CD8-positive, alpha-beta memory T cell (primary cell): ENCODE measurements around the gene ADGRB3. TPM values are rescaled to one million over a fixed set of nuclear protein-coding genes. Genes with fewer than 3 reads are reported as not detected.
"Not testable (repeated sequence)": the region's sequence is repeated elsewhere in the genome, so short reads cannot be mapped to it uniquely, and the experiment has no call there.

ENCODE experiments used
- CTCF ChIA-PET: fragments of 350-600 bp; sonication (Branson Sonifier 250); formaldehyde crosslinking; loops from one replicate; lab custom pipeline; 2021; ENCODE audit warnings: antibody characterized with exemption; lab: Charles Lee
- POLR2A ChIA-PET: fragments of 350-600 bp; sonication (Branson Sonifier 250); formaldehyde crosslinking; loops from one replicate; lab custom pipeline; 2021; ENCODE audit warnings: antibody characterized with exemption; lab: Charles Lee
- DNase-seq, 5 donors: peaks; one replicate each; pipeline versions ENCODE4 v3.0.0 to v3.0.0-alpha.2; 2020 to 2022; ENCODE audit warnings: mixed read lengths in 1 of 5
- H3K27ac ChIP-seq: one replicate; pipeline ENCODE4 v1.7.0; 2013; ENCODE audit warnings: low read depth, mild to moderate bottlenecking, low read length, moderate library complexity
- H3K27me3 ChIP-seq: 2 replicates; pipeline ENCODE4 v1.7.0; 2013; ENCODE audit warnings: low read length, mild to moderate bottlenecking; ENCODE audit not compliant: insufficient read depth, poor library complexity, severe bottlenecking
- H3K36me3 ChIP-seq: 2 replicates; pipeline ENCODE4 v1.7.0; 2013; ENCODE audit warnings: mild to moderate bottlenecking, low read length, moderate library complexity; ENCODE audit not compliant: insufficient read depth
- H3K4me1 ChIP-seq: 2 replicates; pipeline ENCODE4 v1.7.0; 2013; ENCODE audit warnings: mild to moderate bottlenecking, low read length, moderate library complexity; ENCODE audit not compliant: insufficient read depth
- H3K4me3 ChIP-seq: 2 replicates; pipeline ENCODE4 v1.7.0; 2013; ENCODE audit warnings: mild to moderate bottlenecking, low read length
- H3K9me3 ChIP-seq: 2 replicates; pipeline ENCODE4 v1.7.0; 2013; ENCODE audit warnings: mild to moderate bottlenecking, low read length
- H3K27ac Mint-ChIP-seq, 8 donors: one replicate each; pipeline ENCODE4 v1.8.0; 2020 to 2021; ENCODE audit warnings: mixed read lengths in 8 of 8, mild to moderate bottlenecking in 6 of 8, inconsistent platforms in 3 of 8, moderate library complexity in 3 of 8
- H3K27me3 Mint-ChIP-seq, 2 donors: one replicate each; pipeline ENCODE4 v1.8.0; 2020 to 2021; ENCODE audit warnings: mixed read lengths in 2 of 2, mild to moderate bottlenecking in 1 of 2, moderate library complexity in 1 of 2
- H3K36me3 Mint-ChIP-seq, 3 donors: one replicate each; pipeline ENCODE4 v1.8.0; 2020 to 2021; ENCODE audit warnings: mixed read lengths in 3 of 3, inconsistent platforms in 1 of 3, mild to moderate bottlenecking in 1 of 3
- H3K4me1 Mint-ChIP-seq, 3 donors: one replicate each; pipeline ENCODE4 v1.8.0; 2020 to 2021; ENCODE audit warnings: mixed read lengths in 3 of 3, inconsistent platforms in 1 of 3, mild to moderate bottlenecking in 1 of 3
- H3K4me3 Mint-ChIP-seq, 7 donors: one replicate each; pipeline ENCODE4 v1.8.0; 2020 to 2021; ENCODE audit warnings: mixed read lengths in 7 of 7, mild to moderate bottlenecking in 6 of 7, moderate library complexity in 4 of 7, inconsistent platforms in 2 of 7
- H3K9me3 Mint-ChIP-seq, 5 donors: one replicate each; pipeline ENCODE4 v1.8.0; 2020 to 2022; ENCODE audit warnings: mixed read lengths in 5 of 5, mild to moderate bottlenecking in 3 of 5, moderate library complexity in 2 of 5, inconsistent platforms in 1 of 5
- polyA plus RNA-seq: library from polyadenylated mRNA; unstranded; fragments of 300-500 nt; fragmentation: Illumina TruSeq; gene quantifications from one replicate; pipeline ENCODE4 v1.2.3, GENCODE V29; 2021
- total RNA-seq, 2 experiments: library from RNA; stranded (reverse); gene quantifications; one replicate each; pipeline ENCODE4 v1.2.3, GENCODE V29; 2021

Gene ADGRB3
- total and polyA plus RNA-seq, 3 experiments from 2014 or later, result not detected

GRCh38 chr6:68876792-68877493, 241.9 kb downstream of the ADGRB3 start:
- no peak for DNase-seq
- POLR2A ChIA-PET, result no interaction called here
- no peaks in the 10 kb centered on the region for H3K36me3 ChIP-seq
- no peak overlapping the region for H3K4me3 ChIP-seq
- CTCF ChIA-PET, result no interaction called here
- H3K27ac ChIP-seq, result no peak overlapping the region
- Mint-ChIP-seq H3K27ac (no peak overlapping the region), H3K4me3 (no peak overlapping the region), H3K36me3 (no peaks in the 10 kb centered on the region), H3K27me3 (no peaks in the 10 kb centered on the region), H3K4me1 (no peaks in the 10 kb centered on the region), H3K9me3 (peaks cover 0 to 4% (median 0%) of the 10 kb centered on the region in 5 donors)
- no peaks in the 10 kb centered on the region for H3K27me3 ChIP-seq
- H3K4me1 ChIP-seq, result no peaks in the 10 kb centered on the region
- H3K9me3 ChIP-seq, result no peaks in the 10 kb centered on the region

GRCh38 chr6:68880050-68880813, 245.2 kb downstream of the ADGRB3 start:
- Histone ChIP-seq H3K27me3 (no peaks in the 10 kb centered on the region), H3K9me3 (no peaks in the 10 kb centered on the region), H3K4me3 (no peak overlapping the region), H3K4me1 (no peaks in the 10 kb centered on the region), H3K27ac (no peak overlapping the region), H3K36me3 (no peaks in the 10 kb centered on the region)
- Mint-ChIP-seq H3K9me3 (peaks cover 0 to 7% (median 4%) of the 10 kb centered on the region in 5 donors), H3K4me1 (no peaks in the 10 kb centered on the region), H3K36me3 (no peaks in the 10 kb centered on the region), H3K27ac (no peak overlapping the region), H3K4me3 (no peak overlapping the region), H3K27me3 (no peaks in the 10 kb centered on the region)
- DNase-seq, result no peak
- ChIA-PET CTCF (no interaction called here), POLR2A (no interaction called here)

- H3K4me1 ChIP-seq, H3K9me3 Mint-ChIP-seq, H3K4me1 Mint-ChIP-seq, POLR2A ChIA-PET, H3K27me3 ChIP-seq, H3K9me3 ChIP-seq, H3K27ac ChIP-seq, H3K36me3 Mint-ChIP-seq, CTCF ChIA-PET, H3K4me3 ChIP-seq, H3K27me3 Mint-ChIP-seq, DNase-seq, H3K4me3 Mint-ChIP-seq, H3K36me3 ChIP-seq, H3K27ac Mint-ChIP-seq: not testable (repeated sequence)
Observed at GRCh38 chr6:68883325-68883724, 248.2 kb downstream of the ADGRB3 start.

- H3K27me3 Mint-ChIP-seq, result no peaks in the 10 kb centered on the region
- no peak overlapping the region for H3K27ac ChIP-seq
- H3K9me3 ChIP-seq, result no peaks in the 10 kb centered on the region
- ChIA-PET POLR2A (no interaction called here), CTCF (no interaction called here)
- H3K36me3 ChIP-seq, result no peaks in the 10 kb centered on the region
- no peaks in the 10 kb centered on the region for H3K36me3 Mint-ChIP-seq
- H3K9me3 Mint-ChIP-seq, result peaks cover 3 to 11% (median 5%) of the 10 kb centered on the region in 5 donors
- H3K27me3 ChIP-seq, result no peaks in the 10 kb centered on the region
- no peak for DNase-seq
- no peak overlapping the region for H3K4me3 Mint-ChIP-seq
- no peaks in the 10 kb centered on the region for H3K4me1 ChIP-seq
- H3K27ac Mint-ChIP-seq, result no peak overlapping the region
- no peaks in the 10 kb centered on the region for H3K4me1 Mint-ChIP-seq
- no peak overlapping the region for H3K4me3 ChIP-seq
Observed at GRCh38 chr6:68891419-68891818, 256.3 kb downstream of the ADGRB3 start.

- ChIA-PET CTCF (no interaction called here), POLR2A (no interaction called here)
- Mint-ChIP-seq H3K27ac (no peak overlapping the region), H3K9me3 (peaks cover 5 to 12% (median 7%) of the 10 kb centered on the region in 5 donors), H3K27me3 (no peaks in the 10 kb centered on the region), H3K36me3 (no peaks in the 10 kb centered on the region), H3K4me3 (no peak overlapping the region), H3K4me1 (no peaks in the 10 kb centered on the region)
- H3K36me3 ChIP-seq, result no peaks in the 10 kb centered on the region
- no peaks in the 10 kb centered on the region for H3K4me1 ChIP-seq
- no peak overlapping the region for H3K27ac ChIP-seq
- no peaks in the 10 kb centered on the region for H3K27me3 ChIP-seq
- DNase-seq, result no peak
- no peaks in the 10 kb centered on the region for H3K9me3 ChIP-seq
- H3K4me3 ChIP-seq, result no peak overlapping the region
Observed at GRCh38 chr6:68892452-68892851, 257.4 kb downstream of the ADGRB3 start.

GRCh38 chr6:68895929-68896328, 260.8 kb downstream of the ADGRB3 start:
- no peak overlapping the region for H3K27ac Mint-ChIP-seq
- no peaks in the 10 kb centered on the region for H3K27me3 ChIP-seq
- H3K4me1 ChIP-seq, result no peaks in the 10 kb centered on the region
- H3K36me3 Mint-ChIP-seq, result no peaks in the 10 kb centered on the region
- H3K27ac ChIP-seq, result no peak overlapping the region
- H3K4me3 Mint-ChIP-seq, result no peak overlapping the region
- CTCF ChIA-PET, result no interaction called here
- H3K27me3 Mint-ChIP-seq, result no peaks in the 10 kb centered on the region
- POLR2A ChIA-PET, result no interaction called here
- no peak overlapping the region for H3K4me3 ChIP-seq
- H3K36me3 ChIP-seq, result no peaks in the 10 kb centered on the region
- H3K9me3 Mint-ChIP-seq, result peaks cover 0 to 11% (median 6%) of the 10 kb centered on the region in 5 donors
- no peaks in the 10 kb centered on the region for H3K4me1 Mint-ChIP-seq
- no peaks in the 10 kb centered on the region for H3K9me3 ChIP-seq
- DNase-seq, result no peak

- ChIA-PET CTCF (no interaction called here), POLR2A (no interaction called here)
- H3K27me3 Mint-ChIP-seq, result no peaks in the 10 kb centered on the region
- no peak for DNase-seq
- no peaks in the 10 kb centered on the region for H3K4me1 Mint-ChIP-seq
- no peak overlapping the region for H3K27ac ChIP-seq
- H3K4me3 Mint-ChIP-seq, result no peak overlapping the region
- peaks cover 0 to 16% (median 5%) of the 10 kb centered on the region in 5 donors for H3K9me3 Mint-ChIP-seq
- H3K36me3 Mint-ChIP-seq, result no peaks in the 10 kb centered on the region
- H3K4me1 ChIP-seq, result no peaks in the 10 kb centered on the region
- no peak overlapping the region for H3K27ac Mint-ChIP-seq
- no peak overlapping the region for H3K4me3 ChIP-seq
- H3K27me3 ChIP-seq, result no peaks in the 10 kb centered on the region
- H3K36me3 ChIP-seq, result no peaks in the 10 kb centered on the region
- H3K9me3 ChIP-seq, result no peaks in the 10 kb centered on the region
Observed at GRCh38 chr6:68901044-68901443, 266.0 kb downstream of the ADGRB3 start.

GRCh38 chr6:68911334-68911733, 276.3 kb downstream of the ADGRB3 start:
- CTCF ChIA-PET, result no interaction called here
- Mint-ChIP-seq H3K36me3 (no peaks in the 10 kb centered on the region), H3K4me3 (no peak overlapping the region), H3K27me3 (no peaks in the 10 kb centered on the region), H3K4me1 (no peaks in the 10 kb centered on the region), H3K9me3 (peaks cover 1 to 9% (median 6%) of the 10 kb centered on the region in 5 donors), H3K27ac (no peak overlapping the region)
- Histone ChIP-seq H3K27ac (no peak overlapping the region), H3K4me3 (no peak overlapping the region), H3K4me1 (no peaks in the 10 kb centered on the region), H3K9me3 (no peaks in the 10 kb centered on the region), H3K36me3 (no peaks in the 10 kb centered on the region), H3K27me3 (no peaks in the 10 kb centered on the region)
- DNase-seq, result no peak
- POLR2A ChIA-PET, result no interaction called here
